SJSA1 (cell line): ENCODE measurements around the gene TMED10. TPM values are rescaled to one million over a fixed set of nuclear protein-coding genes. Genes with fewer than 3 reads are reported as not detected.
"Not testable (repeated sequence)": the region's sequence is repeated elsewhere in the genome, so short reads cannot be mapped to it uniquely, and the experiment has no call there.

Experiments used
- DNase-seq, 2 experiments: peaks; one replicate each; pipeline ENCODE4 v3.0.0-alpha.2; 2015 to 2020; ENCODE audit warnings: low spot score in 2 of 2, low read depth in 1 of 2
- H3K27ac ChIP-seq: fragments of 250-450 bp; sonication (Bioruptor Pico); 2 replicates; pipeline ENCODE4 v1.5.1; 2020; ENCODE audit warnings: mild to moderate bottlenecking, moderate library complexity
- H3K27me3 ChIP-seq: fragments of 250-450 bp; sonication (Bioruptor Pico); replicated peaks from 2 replicates; pipeline ENCODE4 v1.5.1; 2020; ENCODE audit warnings: mild to moderate bottlenecking, moderate library complexity
- H3K36me3 ChIP-seq: fragments of 250-450 bp; sonication (Bioruptor Pico); 2 replicates; pipeline ENCODE4 v1.5.1; 2020; ENCODE audit warnings: mild to moderate bottlenecking
- H3K4me1 ChIP-seq: fragments of 250-450 bp; sonication (Bioruptor Pico); replicated peaks from 2 replicates; pipeline ENCODE4 v1.6.1; 2021; ENCODE audit warnings: mild to moderate bottlenecking
- H3K4me3 ChIP-seq: fragments of 250-450 bp; sonication (Bioruptor Pico); 2 replicates; pipeline ENCODE4 v1.5.1; 2020; ENCODE audit warnings: mild to moderate bottlenecking
- H3K9me3 ChIP-seq: fragments of 250-450 bp; sonication (Bioruptor Pico); replicated peaks from 2 replicates; pipeline ENCODE4 v1.5.1; 2020; ENCODE audit warnings: mild to moderate bottlenecking
- total RNA-seq: library from RNA; depleted of rRNA; stranded (reverse); fragments of >200 nt; shearing (Covaris generic); gene quantifications from 2 replicates; pipeline ENCODE4 v1.2.3, GENCODE V29; 2014

TMED10 gene
- total RNA-seq, 1 experiment from 2014 or later = 203 TPM

DNA sequence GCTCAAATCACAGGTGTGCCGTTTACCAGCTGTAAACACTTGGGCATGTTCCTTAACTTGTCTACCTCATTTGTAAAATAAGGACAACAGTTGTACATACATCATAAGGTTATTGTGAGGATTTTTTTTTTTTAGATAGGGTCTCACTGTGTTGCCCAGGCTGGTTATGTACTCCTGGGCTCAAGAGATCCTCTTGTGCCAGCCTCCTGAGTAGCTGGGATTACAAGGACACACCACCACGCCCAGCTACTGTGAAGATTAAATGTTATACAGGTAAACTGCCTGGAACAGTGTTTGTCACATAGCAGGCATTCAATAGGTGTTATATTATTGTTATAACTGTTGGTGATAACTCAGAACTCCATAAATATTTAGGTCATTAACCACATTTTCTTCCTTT is 12.7 kb downstream of the TMED10 start:
- Histone ChIP-seq H3K4me3 (no peak overlapping the region), H3K36me3 (no peaks in the 10 kb centered on the region), H3K4me1 (peaks cover 11% of the 10 kb centered on the region), H3K27ac (no peak overlapping the region), H3K9me3 (no peaks in the 10 kb centered on the region), H3K27me3 (no peaks in the 10 kb centered on the region)
- DNase-seq = no peak

DNA sequence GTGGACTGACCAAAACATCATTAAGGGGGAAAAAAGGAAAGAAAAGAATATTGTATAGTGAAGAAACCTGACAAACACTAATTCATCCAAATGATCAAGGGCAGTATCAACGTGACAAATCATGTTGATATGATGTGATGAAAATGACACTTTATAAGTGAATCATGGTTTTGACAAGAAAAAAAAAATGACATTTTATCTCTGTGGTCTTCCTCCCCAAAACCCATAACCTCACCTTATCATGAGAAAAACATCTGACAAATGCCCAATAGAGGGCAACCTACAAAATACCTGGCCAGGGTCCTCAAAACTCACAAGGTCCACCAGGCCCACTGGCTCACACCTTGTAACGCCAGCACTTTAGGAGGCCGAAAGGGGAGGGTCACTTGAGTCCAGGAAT is 13.8 kb downstream of the TMED10 start:
- H3K27me3 ChIP-seq = no peaks in the 10 kb centered on the region
- DNase-seq = no peak
- H3K27ac ChIP-seq = no peak overlapping the region
- no peaks in the 10 kb centered on the region for H3K36me3 ChIP-seq
- H3K4me3 ChIP-seq = no peak overlapping the region
- no peaks in the 10 kb centered on the region for H3K9me3 ChIP-seq
- H3K4me1 ChIP-seq = peaks cover 7% of the 10 kb centered on the region

DNA sequence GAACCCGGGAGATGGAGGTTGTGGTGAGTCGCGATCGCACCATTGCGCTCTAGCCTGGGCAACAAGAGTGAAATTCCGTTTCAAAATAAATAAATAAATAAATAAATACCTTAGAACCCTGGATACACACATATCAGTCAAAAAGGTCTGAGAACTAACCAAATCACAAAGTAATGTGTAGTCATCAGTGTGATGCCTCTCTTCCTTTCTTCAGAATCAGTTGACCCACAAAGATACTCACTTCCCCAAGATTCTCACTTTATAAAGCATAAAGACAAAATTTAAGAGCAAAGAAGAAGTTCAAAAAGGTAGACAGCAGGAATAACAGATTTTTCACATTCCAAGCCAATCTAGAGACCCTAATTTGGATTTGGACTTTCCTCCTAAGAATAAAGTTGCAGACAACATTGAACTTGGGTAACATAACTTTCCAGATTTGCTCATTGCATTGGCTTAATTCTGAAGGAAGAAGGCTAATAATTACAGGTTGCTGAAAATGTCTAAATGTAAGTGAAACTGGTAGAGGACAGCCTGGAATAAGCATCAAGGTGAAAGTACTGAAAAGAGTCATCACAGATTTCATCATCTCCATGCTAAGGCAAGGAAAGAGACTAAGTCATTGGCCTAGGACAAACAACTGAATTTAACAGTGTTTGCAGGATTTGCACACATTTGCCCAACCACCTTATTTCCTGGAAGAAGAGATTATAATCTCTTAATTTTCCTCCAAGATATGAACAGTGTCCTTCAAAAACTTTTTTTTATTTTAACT is 17.4 kb downstream of the TMED10 start:
- no peaks in the 10 kb centered on the region for H3K27me3 ChIP-seq
- H3K4me3 ChIP-seq = no peak overlapping the region
- DNase-seq = no peak
- no peaks in the 10 kb centered on the region for H3K9me3 ChIP-seq
- no peak overlapping the region for H3K27ac ChIP-seq
- peaks cover 8% of the 10 kb centered on the region; the same call in 1 of the 2 replicates for H3K4me1 ChIP-seq
- H3K36me3 ChIP-seq = no peaks in the 10 kb centered on the region

DNA sequence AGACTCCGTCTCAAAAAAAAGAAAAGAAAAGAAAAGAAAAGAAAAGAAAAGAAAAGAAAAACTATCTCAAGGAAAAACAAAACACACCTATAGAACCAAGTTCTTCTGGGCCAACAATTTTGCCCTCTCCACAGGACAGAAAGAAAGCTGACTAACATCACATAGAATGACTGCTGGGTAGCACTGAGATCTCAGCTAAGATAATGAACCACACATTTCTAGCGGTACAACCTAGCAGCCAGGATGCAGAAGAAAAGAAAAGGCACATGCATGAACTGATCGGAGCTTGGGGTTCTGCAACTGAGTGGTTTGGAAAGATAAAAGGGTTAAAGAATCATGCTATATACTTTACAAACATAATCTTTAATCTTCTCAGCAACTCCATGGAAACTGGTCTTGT is 19.5 kb downstream of the TMED10 start:
- H3K4me3 ChIP-seq = no peak overlapping the region
- DNase-seq = no peak
- no peaks in the 10 kb centered on the region for H3K9me3 ChIP-seq
- peaks cover 8% of the 10 kb centered on the region; the same call in 1 of the 2 replicates for H3K4me1 ChIP-seq
- no peak overlapping the region for H3K27ac ChIP-seq
- no peaks in the 10 kb centered on the region for H3K27me3 ChIP-seq
- 0 out of 2 replicates have a peak, but pooled peaks cover under 1% of the 10 kb centered on the region for H3K36me3 ChIP-seq

DNA sequence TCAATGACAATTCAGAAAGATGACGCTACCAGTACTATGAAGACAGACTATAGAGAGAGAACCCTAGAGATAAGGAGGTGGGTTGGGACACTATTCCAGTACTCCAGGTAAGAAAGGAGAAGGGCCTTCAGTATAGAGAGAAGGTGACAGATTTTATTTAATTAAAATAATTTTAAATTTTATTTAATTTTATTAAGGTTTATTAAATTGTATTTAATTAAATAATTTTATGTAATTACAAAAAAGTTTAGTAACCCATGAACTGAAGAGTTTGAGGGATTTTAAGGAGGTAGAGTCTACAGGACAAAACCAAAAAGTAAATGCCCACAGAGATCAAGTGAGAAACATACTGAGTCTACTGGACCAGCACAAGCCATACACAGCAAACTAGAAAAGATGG is 20.3 kb downstream of the TMED10 start:
- Histone ChIP-seq H3K4me1 (peaks cover 8% of the 10 kb centered on the region; the same call in 1 of the 2 replicates), H3K9me3 (no peaks in the 10 kb centered on the region), H3K36me3 (peaks cover 8% of the 10 kb centered on the region; the same call in 1 of the 2 replicates), H3K27me3 (no peaks in the 10 kb centered on the region), H3K27ac (no peak overlapping the region), H3K4me3 (no peak overlapping the region)
- no peak for DNase-seq

DNA sequence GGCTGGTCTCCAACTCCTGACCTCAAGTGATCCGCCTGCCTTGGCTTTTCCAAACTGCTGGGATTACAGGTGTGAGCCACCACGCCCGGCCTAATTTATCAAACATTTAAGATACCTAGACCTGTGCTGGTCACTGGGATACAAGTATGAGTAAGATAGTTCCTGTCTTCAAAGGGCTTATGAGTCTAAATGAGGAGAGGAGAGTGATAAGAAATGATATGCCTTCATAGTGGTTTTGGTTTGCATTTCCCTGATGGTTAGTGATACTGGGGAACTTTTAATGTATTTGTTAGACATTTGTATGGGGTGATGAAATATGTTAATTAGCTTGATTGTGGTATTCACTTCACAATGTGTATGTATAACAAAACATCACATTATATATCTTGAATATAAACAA is 21.2 kb downstream of the TMED10 start:
- no peaks in the 10 kb centered on the region for H3K27me3 ChIP-seq
- no peak for DNase-seq
- H3K36me3 ChIP-seq = peaks cover 16% of the 10 kb centered on the region; the same call in 1 of the 2 replicates
- H3K27ac ChIP-seq = no peak overlapping the region
- no peaks in the 10 kb centered on the region for H3K9me3 ChIP-seq
- no peak overlapping the region for H3K4me3 ChIP-seq
- peaks cover 8% of the 10 kb centered on the region; the same call in 1 of the 2 replicates for H3K4me1 ChIP-seq

DNA sequence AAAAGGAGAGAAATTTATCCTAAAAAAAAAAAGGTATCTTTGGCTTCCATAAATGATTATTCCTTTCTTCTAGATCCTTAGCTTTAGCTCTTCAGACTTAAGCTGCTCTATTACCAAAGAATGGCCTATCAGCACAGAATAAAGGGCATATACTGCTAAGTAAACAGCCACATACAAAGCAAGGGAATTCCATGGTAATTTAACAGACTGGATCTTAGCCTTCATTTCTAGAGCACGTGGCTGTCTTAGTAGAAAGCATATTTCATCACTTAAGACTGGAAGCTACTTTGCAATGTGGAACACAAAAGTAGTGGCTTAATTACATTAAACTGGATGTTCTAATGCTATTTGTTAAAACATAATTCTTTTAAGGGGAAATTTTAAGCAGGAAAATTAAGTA is 23.1 kb downstream of the TMED10 start:
- Histone ChIP-seq H3K9me3 (no peaks in the 10 kb centered on the region), H3K4me1 (peaks cover 10% of the 10 kb centered on the region), H3K27ac (no peak overlapping the region), H3K4me3 (no peak overlapping the region), H3K27me3 (no peaks in the 10 kb centered on the region), H3K36me3 (peaks cover 17% of the 10 kb centered on the region; the same call in 1 of the 2 replicates)
- DNase-seq = no peak

DNA sequence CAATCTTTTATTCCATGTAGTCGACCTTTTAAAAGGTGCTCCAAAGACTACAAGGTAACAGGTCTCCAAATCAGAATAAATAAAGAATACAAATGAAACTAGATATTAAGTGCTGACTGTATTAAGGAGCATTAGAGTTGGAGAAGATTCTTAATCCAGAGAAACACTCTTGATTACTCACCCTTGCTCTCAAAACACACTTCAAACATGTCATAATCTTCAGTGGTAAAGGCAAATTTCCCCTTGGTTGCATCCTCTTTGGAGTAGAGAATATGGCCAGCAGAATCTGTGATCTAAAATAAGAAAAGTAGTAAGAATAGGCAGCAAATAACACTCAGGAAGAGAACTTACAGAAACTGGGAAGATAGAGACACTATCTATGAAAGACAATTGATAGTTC is 24.6 kb downstream of the TMED10 start:
- no peaks in the 10 kb centered on the region for H3K9me3 ChIP-seq
- H3K27ac ChIP-seq = no peak overlapping the region
- peaks cover 24% of the 10 kb centered on the region; the same call in 1 of the 2 replicates for H3K36me3 ChIP-seq
- no peak for DNase-seq
- H3K4me3 ChIP-seq = no peak overlapping the region
- H3K4me1 ChIP-seq = peaks cover 19% of the 10 kb centered on the region
- H3K27me3 ChIP-seq = no peaks in the 10 kb centered on the region

DNA sequence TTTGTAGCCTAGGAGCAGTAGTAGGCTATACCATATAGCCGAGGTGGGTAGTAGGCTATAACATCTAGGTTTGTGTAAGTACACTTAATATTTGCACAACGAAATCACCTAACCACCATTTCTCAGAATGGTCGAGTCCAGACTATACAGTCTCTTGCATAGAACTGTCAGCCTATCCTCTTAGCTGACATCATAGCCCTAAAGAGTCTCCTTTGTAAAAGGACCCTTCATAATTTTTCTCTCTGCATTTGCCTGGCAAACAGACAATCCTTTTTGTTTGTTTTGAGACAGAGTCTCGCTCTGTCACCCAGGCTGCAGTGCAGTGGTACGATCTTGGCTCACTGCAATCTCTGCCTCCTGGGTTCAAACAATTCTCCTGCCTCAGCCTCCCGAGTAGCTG is 25.8 kb downstream of the TMED10 start:
- DNase-seq, H3K27ac ChIP-seq, H3K9me3 ChIP-seq, H3K4me3 ChIP-seq, H3K27me3 ChIP-seq: not testable (repeated sequence)
- peaks cover 24% of the 10 kb centered on the region; the same call in 1 of the 2 replicates for H3K36me3 ChIP-seq
- H3K4me1 ChIP-seq = peaks cover 18% of the 10 kb centered on the region

DNA sequence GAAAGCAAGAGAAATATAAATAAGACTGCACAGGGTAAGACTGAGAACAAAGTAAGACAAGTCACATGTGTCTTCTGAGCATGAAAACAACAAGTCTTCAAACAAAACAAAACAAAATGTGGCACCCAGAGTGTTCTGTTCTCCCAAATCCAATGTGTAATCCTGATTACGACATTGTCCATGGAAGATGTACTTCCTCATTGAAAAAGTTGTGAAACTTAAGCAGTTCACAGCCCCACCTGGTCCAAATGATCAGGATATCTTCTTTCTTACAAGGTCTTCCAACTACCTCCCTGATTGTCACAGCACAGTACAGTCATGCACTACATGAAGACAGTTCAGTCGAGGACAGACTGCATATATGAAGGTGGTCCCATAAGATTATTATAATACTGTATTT is 26.3 kb downstream of the TMED10 start:
- H3K36me3 ChIP-seq = peaks cover 28% of the 10 kb centered on the region
- H3K27ac ChIP-seq = no peak overlapping the region
- no peak for DNase-seq
- H3K4me3 ChIP-seq = no peak overlapping the region
- no peaks in the 10 kb centered on the region for H3K9me3 ChIP-seq
- no peaks in the 10 kb centered on the region for H3K27me3 ChIP-seq
- H3K4me1 ChIP-seq = peaks cover 18% of the 10 kb centered on the region

DNA sequence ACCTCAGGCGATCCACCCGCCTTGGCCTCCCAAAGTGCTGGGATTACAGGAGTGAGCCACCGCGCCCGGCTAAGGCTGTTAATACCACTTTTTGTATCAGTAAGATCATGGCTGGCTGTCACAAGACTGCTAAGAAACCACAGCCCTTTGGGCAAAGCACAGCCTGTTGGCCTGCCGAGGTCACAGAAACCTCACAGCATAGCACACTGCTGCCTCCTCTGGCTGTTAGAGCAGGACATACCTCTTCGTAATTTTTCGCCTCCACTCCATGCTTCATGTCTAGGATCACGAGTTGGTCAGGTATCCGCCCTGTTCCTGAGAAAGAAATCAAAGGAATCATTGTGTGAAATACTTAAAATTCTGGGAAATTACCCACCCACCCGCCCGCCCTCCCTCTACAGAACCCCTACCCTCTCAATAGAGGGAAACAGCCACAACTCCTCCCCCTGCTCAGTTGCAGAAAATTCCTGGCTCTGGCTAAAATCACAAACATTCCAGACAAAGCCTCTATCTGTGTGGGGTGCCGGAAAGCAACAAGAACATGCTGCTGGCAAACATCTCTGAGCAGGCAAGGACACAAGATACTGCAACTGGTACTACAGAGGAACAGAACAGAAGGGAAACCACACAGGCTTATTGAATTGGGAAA is 28.9 kb downstream of the TMED10 start:
- DNase-seq = peak; percentile 56 to 77
- H3K4me1 ChIP-seq = peaks cover 18% of the 10 kb centered on the region
- H3K27ac ChIP-seq = peak overlapping the region; percentile 73
- peaks cover 41% of the 10 kb centered on the region for H3K36me3 ChIP-seq
- no peaks in the 10 kb centered on the region for H3K9me3 ChIP-seq
- H3K27me3 ChIP-seq = no peaks in the 10 kb centered on the region
- peak overlapping the region; percentile 9; the same call in 1 of the 2 replicates for H3K4me3 ChIP-seq

DNA sequence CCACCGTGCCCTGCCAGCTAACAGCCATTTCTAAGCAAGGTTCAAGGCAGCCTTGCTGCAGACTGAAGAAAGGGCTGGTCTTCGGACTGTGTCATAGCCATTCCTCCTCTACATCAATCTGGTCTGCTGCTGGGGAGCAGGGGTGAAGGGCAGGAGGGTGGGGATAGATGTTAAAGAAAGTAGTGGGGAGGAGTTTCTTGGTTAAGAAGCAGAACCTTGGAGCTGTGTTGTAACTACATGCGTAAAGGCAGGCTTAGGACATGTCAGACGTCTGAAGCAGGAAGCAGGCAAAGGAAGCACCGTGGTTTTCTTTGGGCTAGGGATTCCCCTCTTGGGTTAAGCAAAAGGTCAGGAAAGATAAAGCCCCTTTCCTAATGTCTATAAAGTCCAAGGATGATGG is 31.5 kb downstream of the TMED10 start:
- DNase-seq = no peak
- no peaks in the 10 kb centered on the region for H3K9me3 ChIP-seq
- H3K4me3 ChIP-seq = no peak overlapping the region
- H3K27me3 ChIP-seq = no peaks in the 10 kb centered on the region
- H3K27ac ChIP-seq = no peak overlapping the region
- H3K4me1 ChIP-seq = peaks cover 18% of the 10 kb centered on the region
- H3K36me3 ChIP-seq = peaks cover 28% of the 10 kb centered on the region

DNA sequence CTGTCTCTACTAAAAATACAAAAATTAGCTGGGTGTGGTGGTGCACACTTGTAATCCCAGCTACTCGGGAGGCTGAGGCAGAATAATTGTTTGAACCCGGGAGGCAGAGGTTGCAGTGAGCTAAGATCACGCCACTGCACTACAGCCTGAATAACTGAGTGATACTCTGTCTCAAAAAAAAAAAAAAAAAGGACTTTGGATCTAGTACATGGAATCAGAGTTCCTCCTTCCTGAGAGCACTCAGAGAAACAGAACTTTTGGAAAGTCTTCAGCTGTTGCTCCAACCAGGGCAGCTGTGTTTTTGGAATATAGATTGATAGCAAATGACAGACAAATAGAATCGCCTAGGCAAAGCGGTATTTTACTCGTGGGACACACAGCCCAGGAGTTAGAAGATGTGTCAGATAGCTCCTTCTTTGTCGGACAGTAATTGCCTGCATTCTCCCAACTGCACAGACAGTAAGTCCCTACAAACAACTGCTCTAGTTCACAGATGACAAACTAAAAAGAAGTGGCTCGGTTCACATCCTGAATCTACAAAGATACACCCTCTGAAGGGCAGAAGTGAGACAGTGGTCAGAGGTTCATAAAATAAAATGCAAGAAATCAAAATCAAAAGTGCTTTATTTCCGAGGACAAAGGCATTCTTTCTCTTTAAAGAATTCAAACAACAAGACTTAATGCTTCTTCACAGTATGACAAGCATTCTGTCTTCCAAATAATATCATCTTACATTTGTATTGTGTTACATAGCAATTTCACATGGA is 32.5 kb downstream of the TMED10 start:
- H3K27ac ChIP-seq = no peak overlapping the region
- no peaks in the 10 kb centered on the region for H3K27me3 ChIP-seq
- DNase-seq = no peak
- no peaks in the 10 kb centered on the region for H3K9me3 ChIP-seq
- H3K4me1 ChIP-seq = peaks cover 18% of the 10 kb centered on the region
- H3K4me3 ChIP-seq = no peak overlapping the region
- H3K36me3 ChIP-seq = peaks cover 30% of the 10 kb centered on the region

DNA sequence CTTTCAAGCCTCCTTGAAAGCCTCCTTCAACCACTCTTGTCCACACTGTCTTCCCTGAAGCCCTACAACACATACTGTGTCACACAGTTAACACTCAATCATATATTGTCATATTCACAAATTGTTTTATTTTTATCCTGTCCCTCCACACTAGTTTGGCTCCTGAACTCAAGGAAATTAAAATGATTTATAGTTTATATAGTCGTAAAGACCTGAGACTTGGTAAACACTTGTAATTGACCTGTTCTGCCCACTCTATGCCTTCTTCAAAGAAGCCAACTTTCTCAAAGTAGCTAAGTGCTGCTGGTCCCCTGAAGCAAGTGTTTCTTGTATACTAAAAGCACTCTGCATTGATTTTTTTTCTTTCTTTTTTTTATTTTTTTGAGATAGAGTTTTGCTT is 33.9 kb downstream of the TMED10 start:
- no peak overlapping the region for H3K4me3 ChIP-seq
- H3K36me3 ChIP-seq = peaks cover 26% of the 10 kb centered on the region
- H3K27me3 ChIP-seq = no peaks in the 10 kb centered on the region
- no peak overlapping the region for H3K27ac ChIP-seq
- H3K9me3 ChIP-seq = no peaks in the 10 kb centered on the region
- DNase-seq = no peak
- peaks cover 10% of the 10 kb centered on the region for H3K4me1 ChIP-seq
